ENCODE measurements around the gene DAG1. TPM values are rescaled to one million over a fixed set of nuclear protein-coding genes. Genes with fewer than 3 reads are reported as not detected.

The DAG1 gene
- total RNA-seq, 4 donors from 2014 or later = 53.7 to 90.1 (median 55.7) TPM

- intact Hi-C loops (cut with DNase I; ENCODE audit: low total_unique reads) = no loop called here
- Histone ChIP-seq H3K4me1 (peaks cover 17 to 36% (median 23%) of the 10 kb centered on the region in 4 donors), H3K4me3 (no peak overlapping the region), H3K27ac (peak overlapping the region in 3 of 4 donors; percentile 6 to 41 (median 10)), H3K9me3 (no peaks in the 10 kb centered on the region), H3K27me3 (no peaks in the 10 kb centered on the region), H3K36me3 (no peaks in the 10 kb centered on the region)
- no peak for TF ChIP-seq POLR2AphosphoS5 (IDR thresholded peaks at IDR 0.05)
- no peak for TF ChIP-seq POLR2A (IDR thresholded peaks at IDR 0.05)
- TF ChIP-seq CTCF (IDR thresholded peaks at IDR 0.05) = no peak
- TF ChIP-seq EP300 (IDR thresholded peaks at IDR 0.05; ENCODE audit: low read depth) = no peak
- 82 to 94% methylated on average over 9 to 18 of the region's 18 CpGs for WGBS, 2 donors (ENCODE audit: low coverage in 1 of 2)
- in situ Hi-C loops (cut with MboI; ENCODE audit: low pct_ligation_motif_present in 1 of 4, low pct_unique_long_range_greater_than_20kb in 1 of 4, low sequenced_read_pairs in 3 of 4) = no loop called here
- DNase-seq = no peak
Observed at GRCh38 chr3:49465270-49466034, 4.6 kb upstream of the DAG1 start.

GRCh38 chr3:49466085-49466484 is 4.0 kb upstream of the DAG1 start:
- Histone ChIP-seq H3K9me3 (no peaks in the 10 kb centered on the region), H3K27me3 (no peaks in the 10 kb centered on the region), H3K27ac (peak overlapping the region in 2 of 4 donors; percentile 6 to 41), H3K4me3 (no peak overlapping the region), H3K36me3 (no peaks in the 10 kb centered on the region), H3K4me1 (peaks cover 18 to 37% (median 24%) of the 10 kb centered on the region in 4 donors)
- no peak for DNase-seq
- TF ChIP-seq EP300 (IDR thresholded peaks at IDR 0.05; ENCODE audit: low read depth) (no peak), POLR2AphosphoS5 (IDR thresholded peaks at IDR 0.05) (no peak), POLR2A (IDR thresholded peaks at IDR 0.05) (no peak), CTCF (IDR thresholded peaks at IDR 0.05) (no peak)
- in situ Hi-C loops (cut with MboI; ENCODE audit: low pct_ligation_motif_present in 1 of 4, low pct_unique_long_range_greater_than_20kb in 1 of 4, low sequenced_read_pairs in 3 of 4) = no loop called here
- 92% methylated on average over 2 of the region's 2 CpGs; no CpG with 5 or more reads in 1 of the 2 donors for WGBS, 2 donors (ENCODE audit: low coverage in 1 of 2)
- intact Hi-C loops (cut with DNase I; ENCODE audit: low total_unique reads) = no loop called here

- 17 to 20% methylated on average over 1 to 17 of the region's 23 CpGs for WGBS, 2 donors (ENCODE audit: low coverage in 1 of 2)
- peak; percentile 70 for DNase-seq
- in situ Hi-C loops (cut with MboI; ENCODE audit: low pct_ligation_motif_present in 1 of 4, low pct_unique_long_range_greater_than_20kb in 1 of 4, low sequenced_read_pairs in 3 of 4) (no loop called here), intact Hi-C loops (cut with DNase I; ENCODE audit: low total_unique reads) (no loop called here)
- Histone ChIP-seq H3K4me3 (peak overlapping the region; percentile 19 to 89 (median 70)), H3K36me3 (no peaks in the 10 kb centered on the region), H3K4me1 (peaks cover 22 to 42% (median 28%) of the 10 kb centered on the region in 4 donors), H3K27ac (peak overlapping the region; percentile 99 to 100 (median 100)), H3K27me3 (no peaks in the 10 kb centered on the region), H3K9me3 (no peaks in the 10 kb centered on the region)
- peak in 1 of 5 experiments; percentile 2 for TF ChIP-seq CTCF (IDR thresholded peaks at IDR 0.05)
- TF ChIP-seq POLR2AphosphoS5 (IDR thresholded peaks at IDR 0.05) = no peak
- no peak for TF ChIP-seq EP300 (IDR thresholded peaks at IDR 0.05; ENCODE audit: low read depth)
- TF ChIP-seq POLR2A (IDR thresholded peaks at IDR 0.05) = peak; percentile 86
Observed at GRCh38 chr3:49469037-49469935, 781 bp upstream of the DAG1 start.

All from transverse colon (tissue), 4 donors.